Smooth muscle cell (in vitro differentiated cells): ENCODE data around the gene BNIP3. TPM values are rescaled to one million over a fixed set of nuclear protein-coding genes. Genes with fewer than 3 reads are reported as not detected.

Source experiments
- DNase-seq: peaks from one replicate; lab custom pipeline; 2025; ENCODE audit not compliant: unreplicated experiment; lab: John Stamatoyannopoulos, UW
- H2AFZ ChIP-seq: fragments of 200-600 bp; sonication (generic); 2 replicates; pipeline ENCODE4 v1.6.0; 2016; ENCODE audit warnings: antibody characterized with exemption, low read depth, mild to moderate bottlenecking
- H3F3A ChIP-seq: fragments of 200-600 bp; sonication (generic); 2 replicates; pipeline ENCODE4 v1.6.0; 2017; ENCODE audit warnings: antibody characterized with exemption, low read depth
- H3K27ac ChIP-seq: fragments of 200-600 bp; sonication (generic); 2 replicates; pipeline ENCODE4 v1.5.1; 2016; ENCODE audit warnings: low read depth, mild to moderate bottlenecking
- H3K27me3 ChIP-seq: fragments of 200-600 bp; sonication (generic); 2 replicates; pipeline ENCODE4 v1.6.1; 2016; ENCODE audit warnings: low read depth, mild to moderate bottlenecking
- H3K36me3 ChIP-seq: fragments of 200-600 bp; sonication (generic); 2 replicates; pipeline ENCODE4 v1.5.1; 2016; ENCODE audit warnings: low read depth
- H3K4me1 ChIP-seq: fragments of 200-600 bp; sonication (generic); 2 replicates; pipeline ENCODE4 v1.5.1; 2016; ENCODE audit warnings: low read depth
- H3K4me2 ChIP-seq: fragments of 200-600 bp; sonication (generic); 2 replicates; pipeline ENCODE4 v1.6.0; 2016; ENCODE audit warnings: mild to moderate bottlenecking
- H3K4me3 ChIP-seq: fragments of 200-600 bp; sonication (generic); 2 replicates; pipeline ENCODE4 v1.5.1; 2016; ENCODE audit warnings: mild to moderate bottlenecking
- H3K79me2 ChIP-seq: fragments of 200-600 bp; sonication (generic); 2 replicates; pipeline ENCODE4 v1.6.0; 2016; ENCODE audit warnings: low read depth, mild to moderate bottlenecking
- H3K9ac ChIP-seq: fragments of 200-600 bp; sonication (generic); 2 replicates; pipeline ENCODE4 v1.6.0; 2016; ENCODE audit warnings: low read depth
- H3K9me3 ChIP-seq: fragments of 200-600 bp; sonication (generic); replicated peaks from 2 replicates; pipeline ENCODE4 v1.5.1; 2016; ENCODE audit warnings: low read depth
- H4K20me1 ChIP-seq: fragments of 200-600 bp; sonication (generic); 2 replicates; pipeline ENCODE4 v1.6.0; 2016; ENCODE audit warnings: low read depth
- WGBS: methylation state at CpG from one replicate; pipeline ENCODE4 v1.1.7; 2016; ENCODE audit warnings: low lambda C conversion rate; 5-methylcytosine and 5-hydroxymethylcytosine counted together
- polyA plus RNA-seq: library from polyadenylated mRNA; unstranded; fragments of >200 nt; fragmentation: Nextera tagmentation; extraction: Ambion mirVana; gene quantifications from 2 replicates; pipeline ENCODE4 v1.2.1, GENCODE V29; 2016
- total RNA-seq: library from RNA; depleted of rRNA; stranded (reverse); fragments of >200 nt; gene quantifications from 2 replicates; pipeline ENCODE4 v1.2.3, GENCODE V29; 2014
- TF ChIP-seq, protein P1 (sequence below): fragments of 200-600 bp; sonication (generic); IDR thresholded peaks from 2 replicates; pipeline ENCODE4 v1.5.1; 2017; ENCODE audit warnings: borderline replicate concordance, mild to moderate bottlenecking, antibody characterized with exemption; ENCODE audit not compliant: insufficient read depth, poor library complexity, severe bottlenecking

The BNIP3 gene
- total and polyA plus RNA-seq, 2 experiments from 2014 or later = 213 to 292 TPM

DNA sequence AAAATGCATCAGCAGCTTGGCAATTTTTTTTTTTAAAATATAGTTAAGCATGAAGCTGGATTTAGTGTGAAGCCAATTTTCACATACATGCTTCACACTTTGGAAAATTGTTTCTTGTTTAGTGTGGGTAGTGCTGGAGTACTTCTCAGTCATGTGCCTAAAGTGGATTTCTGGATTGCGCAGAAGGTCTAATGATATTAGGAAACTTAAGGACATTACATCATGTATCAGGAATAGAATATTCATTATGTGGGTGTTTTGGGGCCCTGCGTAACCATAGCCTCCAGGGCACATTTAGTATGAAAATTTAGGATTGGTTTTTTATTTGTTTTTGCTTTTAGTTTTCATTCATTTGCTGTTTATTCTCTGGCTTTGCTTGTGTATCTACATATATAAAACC is 28.8 kb upstream of the BNIP3 start:
- DNase-seq = no peak
- no peak overlapping the region for H3K27ac ChIP-seq
- no peak overlapping the region for H3K4me2 ChIP-seq
- H3K9me3 ChIP-seq = no peaks in the 10 kb centered on the region
- H3K4me1 ChIP-seq = no peaks in the 10 kb centered on the region
- no peak overlapping the region for H2AFZ ChIP-seq
- no peaks in the 10 kb centered on the region for H4K20me1 ChIP-seq
- no peak overlapping the region for H3K9ac ChIP-seq
- no peaks in the 10 kb centered on the region for H3K36me3 ChIP-seq
- H3K79me2 ChIP-seq = no peaks in the 10 kb centered on the region
- TF ChIP-seq, protein P1, sequence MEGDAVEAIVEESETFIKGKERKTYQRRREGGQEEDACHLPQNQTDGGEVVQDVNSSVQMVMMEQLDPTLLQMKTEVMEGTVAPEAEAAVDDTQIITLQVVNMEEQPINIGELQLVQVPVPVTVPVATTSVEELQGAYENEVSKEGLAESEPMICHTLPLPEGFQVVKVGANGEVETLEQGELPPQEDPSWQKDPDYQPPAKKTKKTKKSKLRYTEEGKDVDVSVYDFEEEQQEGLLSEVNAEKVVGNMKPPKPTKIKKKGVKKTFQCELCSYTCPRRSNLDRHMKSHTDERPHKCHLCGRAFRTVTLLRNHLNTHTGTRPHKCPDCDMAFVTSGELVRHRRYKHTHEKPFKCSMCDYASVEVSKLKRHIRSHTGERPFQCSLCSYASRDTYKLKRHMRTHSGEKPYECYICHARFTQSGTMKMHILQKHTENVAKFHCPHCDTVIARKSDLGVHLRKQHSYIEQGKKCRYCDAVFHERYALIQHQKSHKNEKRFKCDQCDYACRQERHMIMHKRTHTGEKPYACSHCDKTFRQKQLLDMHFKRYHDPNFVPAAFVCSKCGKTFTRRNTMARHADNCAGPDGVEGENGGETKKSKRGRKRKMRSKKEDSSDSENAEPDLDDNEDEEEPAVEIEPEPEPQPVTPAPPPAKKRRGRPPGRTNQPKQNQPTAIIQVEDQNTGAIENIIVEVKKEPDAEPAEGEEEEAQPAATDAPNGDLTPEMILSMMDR = no peak
- H3K4me3 ChIP-seq = no peak overlapping the region
- H3F3A ChIP-seq = no peaks in the 10 kb centered on the region
- 98% methylated on average over 2 of the region's 2 CpGs for WGBS
- H3K27me3 ChIP-seq = no peaks in the 10 kb centered on the region

DNA sequence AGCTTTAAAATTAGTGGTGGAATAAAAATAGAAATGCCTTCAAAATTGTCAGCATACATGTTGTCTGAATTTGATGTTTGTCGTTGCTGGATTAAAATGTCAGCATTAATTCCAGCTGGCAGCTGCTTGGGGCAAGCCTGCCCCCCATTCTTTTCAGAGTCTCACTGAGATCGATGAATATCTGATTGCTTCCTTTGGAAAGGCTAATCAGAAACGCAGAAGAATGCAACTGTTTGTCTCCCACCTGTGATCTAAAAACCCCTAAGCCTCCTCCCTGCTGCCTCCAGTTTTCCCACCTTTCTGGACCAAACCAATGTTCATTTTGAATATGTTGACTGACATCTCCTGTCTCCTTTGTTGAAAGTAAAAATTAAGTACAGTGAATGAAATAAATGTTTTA is 27.9 kb upstream of the BNIP3 start:
- WGBS = 44% methylated on average over 3 of the region's 3 CpGs
- no peaks in the 10 kb centered on the region for H3K27me3 ChIP-seq
- H3K4me2 ChIP-seq = no peak overlapping the region
- H3K36me3 ChIP-seq = no peaks in the 10 kb centered on the region
- no peak overlapping the region for H3K27ac ChIP-seq
- no peak overlapping the region for H2AFZ ChIP-seq
- H3K9me3 ChIP-seq = no peaks in the 10 kb centered on the region
- no peak overlapping the region for H3K9ac ChIP-seq
- no peaks in the 10 kb centered on the region for H3K79me2 ChIP-seq
- no peak for DNase-seq
- no peaks in the 10 kb centered on the region for H3K4me1 ChIP-seq
- TF ChIP-seq, protein P1 = no peak
- no peaks in the 10 kb centered on the region for H4K20me1 ChIP-seq
- H3F3A ChIP-seq = no peaks in the 10 kb centered on the region
- H3K4me3 ChIP-seq = no peak overlapping the region

DNA sequence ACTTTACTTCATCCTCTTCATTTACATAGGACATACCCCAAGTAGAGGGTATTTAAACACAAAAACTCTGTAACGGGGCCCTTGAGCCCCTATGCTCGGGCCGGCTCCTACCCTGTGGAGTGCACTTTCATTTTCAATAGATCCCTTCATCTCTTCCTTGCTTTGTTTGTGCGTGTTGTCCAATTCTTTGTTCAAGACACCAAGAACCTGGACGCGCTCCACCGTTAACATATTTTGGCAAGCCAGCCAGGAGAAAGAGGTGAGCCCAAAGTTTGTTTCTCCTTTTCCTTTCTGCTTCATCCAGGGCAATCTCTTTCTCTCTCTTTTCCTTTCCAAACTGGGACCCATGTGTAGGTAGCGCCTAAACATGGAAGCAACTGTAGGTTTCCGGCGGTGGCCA is 26.0 kb upstream of the BNIP3 start:
- WGBS = 94% methylated on average over 10 of the region's 10 CpGs
- TF ChIP-seq, protein P1 = no peak
- H3K36me3 ChIP-seq = no peaks in the 10 kb centered on the region
- no peaks in the 10 kb centered on the region for H3F3A ChIP-seq
- no peak overlapping the region for H3K4me2 ChIP-seq
- no peaks in the 10 kb centered on the region for H3K27me3 ChIP-seq
- no peak overlapping the region for H3K27ac ChIP-seq
- no peaks in the 10 kb centered on the region for H3K79me2 ChIP-seq
- H3K4me3 ChIP-seq = no peak overlapping the region
- H4K20me1 ChIP-seq = no peaks in the 10 kb centered on the region
- DNase-seq = no peak
- H3K4me1 ChIP-seq = no peaks in the 10 kb centered on the region
- H3K9ac ChIP-seq = no peak overlapping the region
- no peaks in the 10 kb centered on the region for H3K9me3 ChIP-seq
- no peak overlapping the region for H2AFZ ChIP-seq

DNA sequence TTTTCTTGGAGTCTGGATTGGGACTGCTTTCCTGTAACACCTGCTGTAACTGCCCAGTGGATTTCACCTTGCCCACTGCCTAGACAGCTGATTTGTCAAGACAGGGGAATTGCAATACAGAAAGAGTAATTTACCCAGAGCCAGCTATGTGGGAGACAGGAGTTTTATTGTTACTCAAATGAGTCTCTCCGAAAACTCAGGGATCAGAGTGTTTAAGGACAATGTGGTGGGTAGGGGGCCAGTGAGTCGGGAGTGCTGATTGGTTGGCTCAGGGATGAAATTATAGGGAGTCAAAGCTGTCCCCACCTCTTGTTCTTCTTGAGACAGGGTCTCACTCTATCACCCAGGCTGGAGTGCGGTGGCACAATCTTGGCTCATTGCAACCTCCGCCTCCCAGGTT is 25.2 kb upstream of the BNIP3 start:
- 89% methylated on average over 4 of the region's 4 CpGs for WGBS

More for the DNA sequence above, 25.2 kb upstream of the BNIP3 start:
- H3K36me3 ChIP-seq = no peaks in the 10 kb centered on the region
- TF ChIP-seq, protein P1 = no peak
- no peaks in the 10 kb centered on the region for H3F3A ChIP-seq
- H3K9me3 ChIP-seq = no peaks in the 10 kb centered on the region
- no peak overlapping the region for H3K4me2 ChIP-seq
- no peaks in the 10 kb centered on the region for H3K79me2 ChIP-seq
- no peak for DNase-seq
- no peak overlapping the region for H3K27ac ChIP-seq
- no peaks in the 10 kb centered on the region for H4K20me1 ChIP-seq
- no peaks in the 10 kb centered on the region for H3K4me1 ChIP-seq
- no peaks in the 10 kb centered on the region for H3K27me3 ChIP-seq
- no peak overlapping the region for H3K9ac ChIP-seq
- H3K4me3 ChIP-seq = no peak overlapping the region
- H2AFZ ChIP-seq = no peak overlapping the region
